HG03457 (cell line): Measurements from ENCODE around the gene DHX58.

Source experiments
- ATAC-seq: cut with Tn5 transposase; IDR thresholded peaks from one replicate; pipeline ENCODE4 v1.9.1; 2021; ENCODE audit warnings: moderate number of reproducible peaks; ENCODE audit not compliant: unreplicated experiment

DHX58 gene

DNA sequence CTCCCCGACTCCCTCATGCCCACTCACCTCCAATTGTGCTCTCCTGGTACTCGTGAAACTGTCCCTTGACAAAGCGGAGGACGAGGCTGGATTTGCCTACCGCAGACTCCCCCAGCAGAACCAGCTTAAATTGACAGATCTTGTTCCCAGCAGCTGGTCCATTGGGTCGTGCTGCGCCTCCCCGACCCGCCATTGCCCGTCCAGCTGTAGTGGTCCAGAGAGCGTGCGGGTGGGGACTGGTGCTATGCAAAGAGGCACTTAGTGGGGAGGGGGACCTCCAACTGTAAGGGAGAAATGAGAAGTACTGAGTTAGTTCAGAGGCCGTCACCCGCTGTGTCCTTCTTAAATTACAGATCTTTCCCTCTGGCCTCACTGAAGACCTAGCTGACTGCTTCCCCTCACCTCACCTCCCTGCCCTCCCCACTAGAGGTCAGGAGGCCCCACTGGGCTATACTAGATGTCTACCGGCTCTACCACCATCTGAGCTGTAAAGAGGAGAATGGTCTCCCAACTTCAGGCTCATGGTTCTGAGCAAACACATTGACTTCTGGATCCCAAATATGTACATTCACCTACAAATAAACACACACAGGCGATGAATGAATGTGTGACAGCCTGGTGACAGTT lies 17.9 kb upstream of the DHX58 start:
- no peak for ATAC-seq

DNA sequence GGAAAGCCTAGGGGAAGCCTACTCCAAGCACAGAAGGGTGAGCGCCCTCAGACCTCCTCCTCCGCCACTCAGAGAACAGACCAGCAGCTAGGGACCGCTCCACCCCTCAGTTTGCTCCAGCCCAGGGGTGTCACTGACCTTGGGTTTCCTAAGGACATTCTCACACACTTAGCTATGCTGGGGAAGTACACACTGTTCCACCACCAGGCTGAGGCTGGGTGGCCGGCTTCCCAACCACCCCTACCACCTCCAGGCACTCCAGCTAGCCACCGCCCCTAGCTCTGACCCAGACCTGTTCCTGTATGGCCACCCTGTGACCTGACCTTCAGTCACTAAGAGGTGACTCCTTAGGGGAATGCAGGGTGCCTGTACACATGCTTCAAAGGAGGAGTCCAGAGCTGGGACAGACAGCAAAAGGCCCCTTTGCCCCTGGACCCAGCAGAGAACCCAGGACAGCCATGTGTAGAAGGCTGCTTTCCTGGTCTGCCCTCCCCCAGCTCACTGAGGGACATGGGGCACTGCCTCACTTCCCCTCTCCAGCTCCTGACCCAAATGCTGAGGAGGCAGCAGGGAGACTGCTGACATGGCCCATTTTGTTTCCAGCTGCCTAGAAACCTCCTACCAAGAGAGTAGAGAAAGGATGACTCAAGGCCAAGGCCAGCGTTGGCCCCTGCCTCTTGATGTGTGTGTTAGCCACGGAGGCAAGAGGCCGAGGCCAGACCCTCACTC lies 16.8 kb upstream of the DHX58 start:
- no peak for ATAC-seq

DNA sequence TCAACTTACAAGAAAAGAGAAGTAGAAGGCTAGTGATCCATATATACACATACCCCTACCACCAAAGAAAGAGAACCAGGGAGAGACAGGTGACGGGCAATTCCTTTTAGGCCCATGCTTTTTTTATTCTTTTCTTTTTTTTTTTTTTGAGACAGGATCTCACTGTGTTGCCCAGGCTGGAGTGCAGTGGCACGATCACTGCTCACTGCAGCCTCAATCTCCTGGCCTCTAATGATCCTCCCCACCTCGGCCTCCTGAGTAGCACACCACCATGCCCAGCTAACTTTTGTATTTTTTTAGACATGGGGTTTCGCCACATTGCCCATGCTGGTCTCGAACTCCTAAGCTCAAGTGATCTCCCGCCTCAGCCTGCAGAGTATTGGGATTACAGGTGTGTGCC lies 14.9 kb upstream of the DHX58 start:
- ATAC-seq, result no peak

DNA sequence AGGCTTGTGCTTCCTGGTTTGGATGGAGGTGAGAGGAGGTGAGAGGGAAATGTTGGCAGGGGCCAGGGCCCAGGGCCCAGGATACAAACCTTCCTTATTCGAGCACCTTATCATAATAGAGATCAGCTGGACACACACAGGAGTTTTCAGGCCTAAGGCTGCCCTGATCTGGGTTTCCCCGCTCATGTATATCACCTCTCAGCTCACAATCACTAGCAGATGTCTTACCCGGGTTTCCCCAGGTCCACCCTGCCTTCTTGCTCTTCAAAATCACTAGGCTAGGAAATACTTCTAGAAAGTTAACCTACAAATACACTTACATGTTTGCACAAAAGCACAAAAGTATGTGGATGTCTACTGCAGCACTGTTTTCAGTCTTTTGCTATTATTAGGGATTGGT lies 14.3 kb upstream of the DHX58 start:
- ATAC-seq, result no peak

DNA sequence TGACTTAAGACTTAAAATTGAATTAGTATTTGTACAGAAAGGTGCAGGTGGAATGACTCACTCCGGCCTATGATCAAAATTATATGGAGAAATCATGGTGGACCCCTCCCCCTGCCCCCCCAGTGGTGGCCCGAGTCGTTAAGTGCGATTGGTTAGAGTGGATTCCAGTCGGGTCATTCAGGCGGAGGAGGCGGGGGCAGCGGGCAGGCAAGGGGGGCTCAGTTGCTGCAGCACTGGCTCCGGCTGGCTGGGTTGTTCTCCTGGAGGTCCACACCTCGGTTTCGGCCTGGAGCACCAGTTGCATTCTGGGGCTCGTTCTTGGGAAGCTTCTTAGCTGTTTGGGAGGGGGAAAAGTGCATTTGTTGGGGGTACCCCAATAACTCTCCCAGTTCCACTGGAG lies 13.1 kb upstream of the DHX58 start:
- no peak for ATAC-seq

DNA sequence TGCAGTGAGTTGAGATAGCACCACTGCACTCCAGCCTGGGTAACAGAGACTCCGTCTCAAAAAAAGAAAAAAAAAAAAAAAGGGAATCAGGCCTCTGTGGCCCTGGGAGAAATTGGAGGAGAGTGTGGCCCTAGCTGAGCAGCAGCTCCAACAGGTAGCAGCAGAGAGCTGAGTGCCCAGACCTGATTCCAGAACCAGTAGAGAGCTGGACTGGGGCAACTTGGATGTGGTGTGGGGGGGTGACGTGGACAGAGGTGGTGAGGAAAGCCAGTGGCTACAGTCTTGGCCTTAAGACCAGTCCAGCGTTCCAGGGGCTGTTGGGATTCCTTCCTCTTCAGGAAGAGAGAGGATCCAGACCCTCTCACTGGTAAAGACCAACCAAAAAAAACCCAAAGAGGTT lies 11.7 kb upstream of the DHX58 start:
- ATAC-seq, result no peak

DNA sequence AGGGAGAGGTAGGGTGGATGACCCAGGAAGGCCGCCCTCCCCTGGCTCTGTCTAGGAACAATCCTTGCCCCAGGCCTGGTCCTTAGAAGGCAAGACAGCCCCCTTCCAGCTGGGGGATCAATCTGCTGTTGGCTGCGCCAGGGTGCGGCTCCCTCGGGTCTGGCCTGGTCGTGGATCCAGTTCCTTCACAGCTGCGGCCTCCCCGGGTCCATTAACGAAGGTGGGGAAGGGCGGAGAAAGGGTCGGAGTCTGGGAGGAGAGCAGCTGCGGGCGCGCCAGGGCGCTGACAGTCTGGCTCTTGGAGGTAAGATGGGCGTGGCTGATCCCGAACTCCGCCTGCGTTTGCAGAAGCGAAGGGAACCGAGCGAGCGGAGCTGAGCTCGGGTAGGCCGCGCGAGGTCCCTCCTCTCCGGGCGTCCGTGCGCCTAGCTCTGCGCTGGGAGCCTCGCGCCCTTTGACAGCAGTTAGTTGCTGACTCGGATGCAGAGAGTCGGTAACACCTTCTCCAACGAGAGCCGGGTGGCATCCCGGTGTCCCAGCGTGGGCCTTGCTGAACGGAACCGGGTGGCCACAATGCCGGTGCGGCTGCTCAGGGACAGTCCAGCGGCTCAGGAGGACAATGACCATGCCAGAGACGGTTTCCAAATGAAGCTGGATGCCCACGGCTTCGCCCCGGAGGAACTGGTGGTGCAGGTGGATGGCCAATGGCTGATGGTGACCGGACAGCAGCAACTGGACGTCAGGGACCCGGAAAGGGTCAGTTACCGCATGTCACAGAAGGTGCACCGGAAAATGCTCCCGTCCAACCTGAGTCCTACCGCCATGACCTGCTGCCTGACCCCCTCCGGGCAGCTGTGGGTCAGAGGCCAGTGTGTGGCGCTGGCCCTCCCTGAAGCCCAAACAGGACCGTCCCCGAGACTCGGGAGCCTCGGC lies 10.1 kb upstream of the DHX58 start, which contains the start of gene HSPB9:
TSS of gene HSPB9 (plus strand) at position 434 of the 933 bp plus-strand sequence. CDS start at position 481, 47 bp downstream.
- ATAC-seq, result no peak

DNA sequence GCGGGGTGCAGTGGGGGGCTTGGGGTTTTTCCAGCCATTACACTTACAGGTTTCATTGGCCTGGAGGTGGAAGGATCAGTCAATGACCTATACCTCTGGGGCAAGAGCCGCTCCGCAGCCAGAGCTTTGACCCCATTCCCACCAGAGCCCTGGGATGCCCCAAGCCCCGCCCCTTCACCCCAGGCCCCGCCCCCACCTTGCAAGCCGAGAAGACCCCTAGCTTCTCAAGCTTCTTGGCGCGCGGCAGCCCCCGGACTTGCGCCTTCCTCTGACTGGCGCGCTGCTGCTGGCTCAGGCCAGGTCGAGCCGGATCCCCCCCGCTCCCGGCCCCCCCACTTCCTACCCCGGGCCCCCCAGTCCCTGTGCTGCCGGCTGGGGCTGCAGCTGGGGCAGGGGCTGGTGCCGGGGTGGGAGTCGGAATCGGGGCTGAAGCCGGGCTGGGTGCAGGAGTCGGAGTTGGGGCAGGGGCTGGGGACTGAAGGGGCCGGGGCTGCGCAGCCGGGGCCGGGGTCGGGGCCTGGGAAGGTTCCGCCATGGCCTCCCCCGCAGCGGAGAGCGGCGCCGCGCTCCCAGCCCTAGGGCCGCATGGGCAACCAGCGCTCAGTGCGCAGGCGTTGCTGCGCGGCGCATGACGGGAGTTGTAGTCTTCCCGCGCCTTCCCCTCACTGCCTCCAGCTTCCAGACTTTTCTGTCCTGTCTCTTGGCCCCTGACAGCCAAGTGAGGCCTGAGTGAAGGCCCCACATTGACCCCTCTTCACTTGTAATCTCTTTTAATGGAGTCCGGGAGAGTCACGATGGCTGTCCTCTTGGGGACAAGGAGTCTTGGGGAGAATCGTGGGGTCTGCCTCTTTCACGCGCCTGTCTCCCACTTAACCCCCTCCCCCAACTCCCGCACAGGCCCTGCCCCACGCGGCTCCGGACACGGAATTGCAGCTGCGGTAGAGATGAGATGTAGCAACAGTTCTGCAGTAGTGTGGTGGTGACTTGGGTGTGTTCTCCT lies 8.6 kb upstream of the DHX58 start, which contains the start of gene KAT2A:
TSS of gene KAT2A (minus strand) at position 598 of the 1,000 bp plus-strand sequence. CDS start at position 535, 63 bp downstream.
- no peak for ATAC-seq

DNA sequence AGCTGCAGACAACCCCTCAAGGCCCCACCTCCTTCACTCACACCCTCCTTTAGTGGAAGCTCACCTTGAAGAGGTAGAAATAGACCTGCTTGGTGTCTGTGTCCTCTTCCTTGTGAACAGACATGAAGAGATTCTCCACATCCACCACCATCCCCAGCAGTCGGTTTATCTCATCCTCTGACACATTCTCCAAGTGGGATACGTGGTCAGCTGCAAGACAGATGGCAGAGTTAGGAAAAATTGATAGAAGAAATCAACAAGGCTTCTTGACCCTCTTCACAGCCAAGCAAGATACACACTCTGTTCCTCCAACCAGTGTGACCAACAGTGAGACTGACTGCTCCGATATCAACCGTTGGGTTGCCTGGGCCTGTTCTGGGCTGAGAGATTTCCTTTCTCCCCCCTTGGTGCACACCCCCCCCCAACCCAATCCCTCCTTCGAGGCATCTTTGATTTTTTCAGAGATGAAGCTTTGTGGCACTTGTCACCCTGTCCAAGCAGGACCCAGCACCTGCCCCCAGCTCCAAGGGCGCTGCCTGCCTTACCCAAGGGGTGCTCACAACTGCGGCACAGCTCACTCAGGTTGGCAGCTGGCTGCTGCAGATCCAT lies 7.8 kb upstream of the DHX58 start:
- ATAC-seq, result no peak

DNA sequence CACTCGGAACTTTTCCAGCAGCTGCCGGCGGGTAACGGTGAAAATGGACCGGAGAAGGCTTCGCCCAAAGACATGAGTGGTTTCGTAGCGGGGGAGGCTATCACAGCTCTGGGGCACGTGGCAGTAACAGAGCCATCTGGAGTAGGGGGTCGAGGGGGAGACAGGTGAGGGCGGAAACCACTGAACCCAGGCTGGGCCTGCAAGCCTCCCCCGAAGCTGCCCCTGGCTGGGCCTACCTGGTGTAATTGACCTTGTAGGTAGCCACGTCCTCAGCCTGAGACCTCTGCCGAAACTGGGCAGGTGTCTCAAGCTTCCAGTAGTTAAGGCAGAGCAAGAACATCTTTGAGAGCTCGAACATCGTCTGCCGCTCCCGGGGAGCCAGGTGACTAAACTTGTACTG lies 6.8 kb upstream of the DHX58 start:
- ATAC-seq, result no peak

DNA sequence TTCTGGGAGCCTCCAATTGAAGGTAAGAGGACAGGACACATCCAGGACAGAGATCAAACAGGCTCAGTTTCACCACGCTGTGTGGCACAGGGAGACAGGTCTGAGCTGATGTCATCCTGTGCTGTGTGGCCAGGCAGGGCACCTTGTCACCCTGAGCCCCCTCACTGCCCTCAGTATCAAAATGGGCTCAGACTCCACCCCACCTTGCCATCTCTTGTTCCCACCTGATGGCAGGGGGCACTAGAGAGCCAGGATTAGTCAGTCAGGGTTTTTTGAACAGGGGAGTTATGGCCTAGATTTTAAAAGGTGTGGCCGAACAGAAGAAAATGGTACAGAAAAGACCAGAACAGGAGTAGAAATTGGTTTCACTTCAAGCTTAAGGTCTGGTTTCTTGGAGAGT lies 6.0 kb upstream of the DHX58 start:
- ATAC-seq, result no peak

DNA sequence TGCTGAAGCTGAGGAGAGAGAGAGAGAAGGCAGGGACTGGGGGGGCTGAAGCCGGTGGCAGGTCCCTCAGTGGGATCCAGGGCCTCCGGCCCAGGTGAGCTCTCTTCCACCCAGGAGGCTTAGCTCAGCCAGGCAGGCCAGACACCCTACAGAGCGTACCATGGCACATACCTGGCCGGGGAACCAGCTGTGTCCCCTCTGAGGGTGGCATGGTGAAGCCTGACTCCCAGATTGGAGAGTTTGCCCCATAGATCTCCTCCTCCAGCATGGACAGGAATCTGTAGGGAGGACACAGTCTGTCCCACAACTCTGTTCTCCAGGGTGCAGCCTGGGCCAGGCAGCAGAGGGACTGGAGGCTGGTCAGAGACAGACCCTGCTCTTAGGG lies 5.6 kb upstream of the DHX58 start:
- ATAC-seq, result no peak

DNA sequence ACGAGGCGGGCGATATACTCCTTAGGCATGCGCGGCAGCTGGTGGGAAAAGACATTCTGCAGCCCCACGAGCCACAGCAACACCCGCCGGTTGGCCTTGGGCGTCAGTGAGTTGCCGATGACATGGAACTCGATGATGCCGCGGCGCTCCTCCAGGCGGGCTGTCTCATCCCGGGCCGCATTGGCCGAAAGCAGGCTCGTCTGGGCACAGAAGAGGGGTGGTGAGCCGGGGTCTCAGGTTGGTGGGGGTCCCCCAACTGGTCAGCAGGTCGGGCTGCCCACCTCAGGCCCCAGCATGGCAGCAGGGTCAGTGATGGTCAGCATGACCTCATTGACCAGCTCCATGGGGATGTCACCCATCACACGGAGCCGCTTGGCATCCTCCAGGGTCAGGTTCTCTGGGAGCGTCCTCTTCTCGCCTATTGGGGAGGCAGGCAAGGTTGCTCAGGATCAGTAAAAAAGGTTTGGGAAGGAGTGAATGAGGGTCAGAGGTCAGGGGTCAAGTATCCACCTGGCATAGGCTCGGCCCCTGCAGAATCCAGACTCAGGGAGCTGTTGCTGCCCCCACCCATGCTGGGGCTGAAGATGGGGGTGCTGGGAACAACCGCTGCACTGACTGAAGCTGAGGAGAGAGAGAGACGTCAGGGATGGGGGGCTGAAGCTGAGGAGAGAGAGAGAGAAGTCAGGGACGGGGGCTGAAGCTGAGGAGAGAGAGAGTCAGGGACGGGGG lies 5.0 kb upstream of the DHX58 start:
- no peak for ATAC-seq

DNA sequence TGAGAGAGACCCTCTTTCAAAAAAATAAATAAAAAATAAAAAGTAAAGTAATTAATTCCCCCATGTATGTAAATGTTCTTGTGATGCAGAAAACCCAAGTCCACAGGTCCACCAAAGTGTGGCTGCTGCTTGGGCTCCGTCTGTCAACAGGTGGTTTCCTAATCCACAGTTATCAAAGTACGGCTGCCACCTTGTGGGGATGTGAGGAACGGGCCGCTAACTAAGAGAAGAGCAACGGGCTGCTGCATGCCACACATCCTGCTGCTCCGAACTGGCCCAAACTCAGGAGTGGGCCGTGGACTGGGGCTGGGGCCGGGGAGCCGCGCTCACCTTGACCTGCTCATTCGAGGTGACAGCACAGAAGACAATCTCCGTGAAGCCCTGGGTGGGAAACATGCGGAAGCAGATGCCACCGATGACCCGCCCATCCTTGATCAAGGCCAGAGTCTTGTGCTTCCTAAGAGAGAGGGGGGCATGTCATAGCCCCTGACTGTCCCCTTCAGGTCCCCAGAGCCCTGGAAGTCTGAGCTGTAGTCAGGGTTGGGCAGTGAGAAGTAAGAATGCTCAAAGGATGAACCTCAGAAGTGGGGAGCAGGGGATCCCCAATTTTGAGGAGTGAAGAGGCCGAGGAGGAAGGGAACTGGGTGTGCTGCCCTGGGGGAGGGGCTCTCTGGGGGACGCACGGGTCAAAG lies 4.3 kb upstream of the DHX58 start:
- no peak for ATAC-seq

DNA sequence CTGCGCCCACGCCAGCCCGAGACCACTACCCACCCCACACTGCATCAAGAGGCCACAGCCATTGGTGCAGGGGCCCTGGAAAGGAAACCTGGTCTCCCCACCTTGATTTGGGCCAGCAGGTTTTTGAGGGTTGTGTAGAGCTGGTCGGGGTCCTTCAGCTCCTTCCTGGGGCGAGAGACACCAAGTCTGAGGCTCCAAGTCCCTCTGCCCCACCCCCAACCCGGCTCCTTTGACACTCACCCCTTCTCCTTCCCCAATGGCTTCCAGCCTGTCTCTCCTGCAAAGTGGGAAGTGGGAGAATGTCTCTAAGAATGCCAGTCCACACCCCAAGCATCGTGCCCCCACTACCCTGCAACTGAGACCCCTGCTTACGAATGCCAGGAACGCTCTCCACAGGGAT lies 1.6 kb upstream of the DHX58 start:
- ATAC-seq, result no peak

DNA sequence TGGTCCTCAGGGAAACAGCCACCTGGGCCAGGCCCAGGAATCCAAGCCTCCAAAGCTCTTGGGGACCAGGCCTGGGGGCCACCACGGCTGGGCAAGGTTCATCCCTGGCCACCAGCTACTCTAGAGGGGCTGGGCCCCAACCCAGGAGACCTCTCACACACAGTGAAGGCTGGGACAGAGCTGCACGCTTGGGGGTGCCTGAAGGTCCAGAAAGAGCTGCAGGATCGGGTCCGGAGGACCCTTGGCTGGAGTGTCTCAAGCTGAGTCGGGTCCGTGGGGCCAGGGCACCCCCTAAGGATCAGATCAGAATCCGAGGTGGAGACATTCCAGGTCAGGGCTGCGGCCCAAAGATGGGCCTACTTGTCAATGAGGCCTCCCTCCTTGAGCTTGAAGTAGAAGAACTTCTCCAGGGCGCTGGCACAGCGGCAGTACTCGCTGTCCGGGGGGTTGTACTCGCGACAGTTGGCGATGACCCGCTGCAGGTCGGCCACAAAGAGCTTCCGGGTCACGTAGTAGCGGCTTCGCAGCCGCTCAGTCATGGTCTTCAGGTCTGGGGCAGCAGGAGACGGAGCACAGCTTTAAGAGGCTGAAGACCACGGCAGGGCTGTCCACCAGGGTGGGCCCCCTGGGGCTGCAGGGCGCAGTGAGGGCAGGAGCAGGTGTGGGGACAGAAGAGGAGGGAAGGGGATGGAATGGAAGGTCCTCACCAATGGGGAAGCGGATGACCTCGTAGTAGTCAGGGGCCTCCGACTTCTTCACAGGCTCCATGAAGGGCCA lies 967 bp upstream of the DHX58 start:
- no peak for ATAC-seq

DNA sequence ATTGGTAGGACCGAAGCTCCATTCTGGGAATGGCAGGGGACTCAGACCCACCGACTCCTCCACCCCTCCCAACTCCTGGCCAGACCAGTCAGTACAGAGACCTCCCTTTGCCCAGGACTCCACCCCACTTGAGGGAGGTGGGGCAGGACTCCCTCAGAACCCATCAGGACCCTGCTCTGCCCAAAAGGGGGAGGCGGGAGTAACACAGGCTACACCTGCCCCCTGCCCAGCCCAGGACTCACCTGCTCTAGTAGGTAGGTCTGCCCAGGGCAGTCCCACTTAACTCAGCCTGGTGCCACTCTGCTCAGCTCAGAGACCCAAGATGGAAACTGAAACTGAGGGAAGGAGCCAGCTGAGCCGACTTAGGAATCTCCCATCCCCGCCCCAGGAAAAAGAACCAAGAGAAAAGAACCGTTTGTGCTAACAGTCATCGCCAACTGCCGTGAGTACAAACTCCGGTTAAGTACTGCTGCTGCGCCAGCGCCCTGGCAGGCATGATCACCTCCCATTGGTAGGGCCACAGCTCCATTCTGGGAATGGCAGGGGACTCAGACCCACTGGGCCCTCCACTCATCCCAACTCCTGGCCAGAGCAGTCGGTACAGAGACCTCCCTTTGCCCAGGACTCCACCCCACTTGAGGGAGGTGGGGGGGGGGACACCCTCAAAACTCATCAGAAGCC lies 503 bp downstream of the DHX58 start:
- no peak for ATAC-seq
